GM03348 (cell line): ENCODE data around the gene ZNF207.
"Not testable (repeated sequence)": the region's sequence is repeated elsewhere in the genome, so short reads cannot be mapped to it uniquely, and the experiment has no call there.

Experiments
- DNase-seq: peaks from one replicate; pipeline ENCODE4 v3.0.0; 2012; ENCODE audit warnings: low spot score

ZNF207 gene

DNA sequence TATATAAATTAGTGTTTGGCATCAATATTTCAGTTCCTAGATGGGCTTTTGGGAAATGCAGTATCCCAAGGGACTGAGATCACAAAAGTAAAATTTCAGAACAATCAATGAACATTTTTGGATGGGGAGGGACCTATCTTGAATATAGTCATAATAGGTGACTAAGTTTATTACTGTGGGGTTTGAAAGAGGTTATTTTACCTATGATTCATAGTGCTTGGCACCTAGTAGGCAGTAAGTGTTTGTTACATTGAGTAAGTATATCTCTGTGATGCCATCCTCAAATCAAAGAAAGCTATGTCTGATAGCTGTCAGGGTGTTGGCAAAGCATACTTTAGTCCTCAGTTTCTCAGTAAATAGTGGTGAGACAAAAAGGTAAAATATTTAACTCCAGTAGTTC, 36.9 kb downstream of the ZNF207 start:
- DNase-seq: no peak

DNA sequence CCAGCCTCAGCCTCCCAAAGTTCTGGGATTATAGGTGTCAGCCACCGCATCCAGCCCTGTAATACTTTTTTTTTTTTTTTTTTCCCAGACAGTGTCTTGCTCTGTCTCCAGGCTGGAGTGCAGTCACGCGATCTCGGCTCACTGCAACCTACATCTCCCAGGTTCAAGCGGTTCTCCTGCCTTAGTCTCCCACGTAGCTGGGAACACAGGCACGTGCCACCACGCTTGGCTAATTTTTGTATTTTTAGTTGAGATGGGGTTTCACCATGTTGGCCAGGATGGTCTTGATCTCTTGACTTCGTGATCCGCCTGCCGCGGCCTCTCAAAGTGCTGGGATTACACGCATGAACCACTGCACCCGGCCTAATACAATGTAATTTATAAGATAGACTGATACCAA, 38.2 kb downstream of the ZNF207 start:
- DNase-seq: not testable (repeated sequence)

DNA sequence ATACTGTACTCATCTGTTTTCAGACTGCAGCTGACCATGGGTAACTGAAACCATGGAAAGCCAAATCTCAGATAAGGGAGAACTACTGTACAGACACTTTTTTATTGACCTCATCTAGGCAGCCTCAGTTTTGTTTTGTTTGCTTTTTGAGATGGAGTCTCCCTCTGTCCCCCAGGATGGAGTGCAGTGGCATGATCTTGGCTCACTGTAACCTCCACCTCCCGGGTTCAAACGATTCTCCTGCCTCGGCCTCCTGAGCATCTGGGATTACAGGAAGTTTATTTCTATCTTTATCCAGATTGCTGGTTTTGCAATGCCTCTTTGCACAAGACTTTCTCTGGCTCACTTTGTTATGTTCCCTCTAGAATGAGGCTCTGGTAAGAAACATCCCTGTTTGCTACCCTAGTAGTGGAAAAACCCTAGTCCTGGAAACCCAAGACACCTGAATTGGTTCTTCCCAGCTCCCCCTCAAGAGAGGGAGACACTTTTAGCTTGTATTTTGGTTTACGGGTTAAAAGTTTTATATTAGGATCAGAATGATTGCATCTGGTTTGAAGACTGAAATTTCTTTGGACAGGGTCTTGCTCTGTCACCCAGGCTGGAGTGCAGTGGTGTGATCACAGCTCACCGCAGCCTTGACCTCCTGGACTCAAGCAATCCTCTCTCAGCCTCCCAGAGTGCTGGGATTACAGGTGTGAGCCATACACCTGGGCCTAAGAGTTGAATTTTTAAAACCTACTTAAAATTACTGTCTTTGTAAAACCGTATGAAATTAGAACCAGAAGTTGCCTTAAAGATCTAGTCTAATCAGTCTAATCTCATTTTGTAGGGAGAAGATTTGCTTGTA, 38.9 kb downstream of the ZNF207 start:
- DNase-seq: no peak

DNA sequence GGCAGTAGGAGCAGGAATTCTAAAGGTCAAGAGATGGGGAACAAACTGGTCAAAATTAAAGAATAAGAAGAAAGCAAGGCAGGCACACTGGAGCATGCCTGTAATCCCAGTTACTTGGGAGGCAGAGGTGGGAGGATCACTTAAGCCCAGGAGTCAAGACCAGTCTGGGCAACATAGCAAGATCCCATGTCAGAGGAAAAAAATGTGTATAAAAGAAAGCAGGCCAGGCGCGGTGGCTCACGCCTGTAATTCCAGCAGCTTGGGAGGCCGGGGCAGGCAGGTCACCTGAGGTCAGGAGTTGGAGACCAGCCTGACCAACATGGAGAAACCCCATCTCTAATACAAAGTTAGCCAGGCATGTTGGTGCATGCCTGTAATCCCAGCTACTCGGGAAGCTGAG, 43.9 kb downstream of the ZNF207 start:
- no peak for DNase-seq

DNA sequence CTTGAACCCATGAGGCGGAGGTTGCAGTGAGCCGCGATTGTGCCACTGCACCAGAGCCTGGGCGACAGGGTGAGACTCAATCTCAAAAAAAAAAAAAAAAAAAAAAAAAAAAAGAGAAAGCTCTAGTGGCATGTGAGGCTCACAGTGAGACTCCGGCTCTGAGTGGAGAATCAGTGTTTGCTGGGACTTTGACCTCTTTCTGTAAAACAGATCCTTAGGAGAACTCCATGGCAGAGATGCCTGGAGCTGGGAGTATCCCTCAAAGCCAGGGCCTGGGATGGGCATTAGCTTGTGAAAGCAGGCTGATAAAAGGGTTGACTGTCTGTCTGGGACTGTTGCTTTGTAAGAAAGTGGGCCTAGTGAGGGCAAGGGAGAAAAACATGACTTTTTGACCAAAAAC, 46.4 kb downstream of the ZNF207 start:
- no peak for DNase-seq

DNA sequence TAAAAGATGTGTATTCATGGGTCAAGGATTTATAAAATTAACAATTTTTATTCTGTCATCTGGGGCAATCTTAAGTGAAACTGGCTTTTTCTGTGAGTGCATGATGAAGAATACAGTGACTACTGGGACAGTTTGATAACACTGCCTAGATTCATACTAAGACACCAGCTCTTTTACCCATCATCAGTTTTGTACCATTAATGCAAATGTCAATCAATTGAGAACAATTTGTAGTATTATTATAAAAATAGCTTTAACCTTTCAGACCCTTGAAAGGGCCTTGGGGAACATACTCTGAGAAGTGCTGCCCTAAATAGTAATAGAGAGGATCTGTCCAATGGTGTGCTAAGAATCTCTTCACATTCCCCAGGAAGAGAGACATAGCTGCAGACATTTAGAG, 49.0 kb downstream of the ZNF207 start:
- no peak for DNase-seq

DNA sequence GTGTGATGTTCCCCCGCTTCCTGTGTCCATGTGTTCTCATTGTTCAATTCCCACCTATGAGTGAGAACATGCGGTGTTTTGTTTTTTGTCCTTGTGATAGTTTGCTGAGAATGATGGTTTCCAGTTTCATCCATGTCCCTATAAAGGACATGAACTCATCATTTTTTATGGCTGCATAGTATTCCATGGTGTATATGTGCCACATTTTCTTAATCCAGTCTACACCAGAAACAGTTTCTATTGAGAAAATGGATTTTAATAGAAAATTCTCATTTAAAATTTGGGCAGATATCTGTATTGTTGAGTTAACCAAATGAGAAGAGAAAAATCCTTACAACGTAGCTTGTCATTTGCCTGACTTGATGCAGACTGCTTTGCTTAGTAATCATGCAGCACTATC, 60.1 kb downstream of the ZNF207 start:
- not testable (repeated sequence) for DNase-seq

DNA sequence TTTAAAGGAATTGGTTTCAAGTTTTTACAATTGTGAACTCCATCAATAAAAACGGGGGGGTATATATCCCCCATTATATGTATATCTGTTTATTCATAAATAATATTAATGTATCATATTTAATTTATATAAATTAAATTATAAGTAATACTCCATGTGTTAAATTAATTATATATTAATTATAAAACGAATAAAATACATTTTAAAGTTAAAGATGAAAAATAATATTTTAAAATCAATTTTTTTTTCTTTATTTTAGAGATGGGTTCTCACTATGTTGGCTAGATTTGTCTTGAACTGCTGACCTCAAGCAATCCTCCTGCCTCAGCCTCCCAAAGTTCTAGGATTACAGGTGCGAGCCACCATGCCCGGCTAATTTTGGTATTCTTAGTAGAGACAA, 76.9 kb downstream of the ZNF207 start:
- no peak for DNase-seq

DNA sequence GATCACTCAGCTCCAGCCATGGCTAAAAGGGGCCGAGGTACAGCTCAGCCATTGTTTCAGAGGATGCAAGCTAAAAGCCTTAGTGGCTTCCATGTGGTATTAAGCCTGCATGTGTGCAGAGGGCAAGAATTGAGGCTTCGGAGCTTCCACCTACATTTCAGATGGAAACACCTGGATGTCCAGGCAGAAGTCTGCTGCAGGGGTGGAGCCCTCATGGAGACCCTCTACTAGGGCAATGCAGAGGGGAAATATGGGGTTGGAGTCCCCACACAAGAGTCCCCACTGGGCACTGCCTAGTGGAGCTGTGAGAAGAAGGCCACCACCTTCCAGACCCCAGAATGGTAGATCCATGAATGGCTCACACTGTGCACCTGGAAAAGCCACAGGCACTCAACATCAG, 79.6 kb downstream of the ZNF207 start:
- no peak for DNase-seq
